GM21576 (cell line): ENCODE results near the gene PMPCA.
"Not testable (repeated sequence)": the region's sequence is repeated elsewhere in the genome, so short reads cannot be mapped to it uniquely, and the experiment has no call there.

Experiments
- ATAC-seq: cut with Tn5 transposase; IDR thresholded peaks from one replicate; pipeline ENCODE4 v1.9.1; 2021; ENCODE audit warnings: mild to moderate bottlenecking, moderate library complexity; ENCODE audit not compliant: unreplicated experiment

PMPCA gene

DNA sequence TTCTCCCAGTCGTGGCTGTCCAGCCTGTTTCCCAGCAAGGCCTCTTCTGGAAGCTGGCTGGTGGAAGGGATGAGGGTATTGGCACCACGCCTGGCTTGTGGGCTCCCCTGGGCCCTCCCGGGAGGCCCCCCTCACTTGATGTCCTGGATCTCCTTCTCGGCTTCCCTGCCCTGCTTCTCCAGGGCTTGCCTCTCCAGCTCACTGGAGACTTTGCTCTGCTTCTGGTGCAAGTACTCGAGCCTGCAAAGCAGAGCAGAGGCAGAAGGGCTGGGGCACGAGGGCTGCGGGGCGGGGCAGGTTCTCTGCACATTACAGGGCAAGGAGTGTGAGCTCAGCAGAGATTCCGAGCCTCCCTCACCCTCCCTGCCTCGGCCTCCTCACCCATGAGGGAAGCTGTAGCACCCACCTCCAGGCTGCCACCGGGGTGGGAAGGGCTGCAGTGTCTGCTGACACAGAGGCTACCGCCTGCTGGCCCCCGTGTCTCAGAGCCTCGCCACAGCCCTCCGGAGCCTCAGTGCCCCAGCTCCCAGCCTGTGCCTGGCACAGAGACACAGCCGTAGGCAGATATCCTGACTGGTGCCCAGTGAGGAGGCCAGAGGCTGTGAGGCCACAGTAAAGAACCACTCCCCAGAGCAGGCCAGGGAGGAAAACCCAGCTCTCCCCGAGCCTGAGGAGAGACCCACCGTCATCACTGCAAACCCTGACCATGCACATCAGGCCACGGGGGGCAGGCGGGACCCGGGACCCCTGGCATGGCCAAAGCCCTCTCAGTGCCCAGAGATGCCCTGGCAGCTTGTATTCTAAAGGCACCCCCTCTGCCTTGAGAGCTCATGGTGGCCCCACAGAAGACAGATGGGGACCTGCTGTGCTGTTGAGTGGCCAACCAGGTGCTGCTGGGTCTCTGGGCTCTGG, 17.7 kb upstream of the PMPCA start:
- ATAC-seq: no peak

DNA sequence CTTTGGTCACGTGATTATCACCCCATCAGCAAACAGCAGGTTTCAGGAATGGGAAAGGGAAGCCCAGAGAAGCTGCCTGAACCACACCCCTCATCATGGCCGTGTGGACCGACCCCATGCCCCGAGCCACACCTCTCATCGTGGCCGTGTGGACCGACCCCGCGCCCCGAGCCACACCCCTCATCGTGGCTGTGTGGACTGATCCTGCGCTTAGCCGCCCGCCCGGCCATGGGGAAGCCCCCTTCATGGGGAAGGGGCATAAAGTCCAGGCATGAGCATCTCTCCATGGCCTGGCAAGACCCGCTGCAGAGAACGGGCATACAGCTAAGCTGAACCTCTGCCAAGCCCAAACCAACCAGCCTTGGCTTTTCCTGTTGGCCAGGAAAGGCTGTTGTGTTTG, 16.9 kb upstream of the PMPCA start:
- ATAC-seq: no peak

DNA sequence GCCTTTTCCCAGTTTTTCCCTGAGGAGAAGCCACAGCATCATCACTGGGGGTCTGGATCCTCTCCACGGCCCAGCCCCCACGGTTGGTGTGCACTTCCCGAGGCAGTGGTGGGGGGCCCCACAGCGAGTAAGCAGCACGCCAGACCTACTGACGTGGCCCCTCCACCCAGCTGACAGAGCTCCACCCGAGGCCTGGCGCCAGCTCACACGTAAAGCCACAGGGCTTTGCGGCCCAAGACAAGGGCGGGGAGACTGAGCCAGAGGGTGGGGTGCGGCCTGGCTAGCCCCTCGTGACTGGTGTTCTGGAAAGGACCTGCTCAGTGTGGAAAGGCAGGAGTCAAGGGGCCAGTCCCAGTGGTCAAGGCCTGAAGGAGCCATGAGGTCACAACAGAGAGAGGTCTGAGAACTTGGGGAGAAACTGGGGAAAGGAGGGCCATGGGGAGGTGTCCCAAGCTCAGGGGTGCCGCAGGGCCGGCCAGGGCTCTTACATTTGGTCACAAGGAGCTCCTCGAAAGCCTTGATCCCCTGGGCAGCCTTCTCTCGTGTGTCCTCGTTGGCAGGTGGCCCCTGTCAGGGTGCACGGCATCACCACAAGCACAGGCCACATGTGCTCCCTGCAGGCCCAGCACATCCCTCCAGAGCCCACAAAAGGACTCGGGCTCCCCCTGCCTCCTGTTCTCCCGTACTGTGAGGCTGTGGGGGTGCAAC, 16.0 kb upstream of the PMPCA start:
- ATAC-seq: no peak

DNA sequence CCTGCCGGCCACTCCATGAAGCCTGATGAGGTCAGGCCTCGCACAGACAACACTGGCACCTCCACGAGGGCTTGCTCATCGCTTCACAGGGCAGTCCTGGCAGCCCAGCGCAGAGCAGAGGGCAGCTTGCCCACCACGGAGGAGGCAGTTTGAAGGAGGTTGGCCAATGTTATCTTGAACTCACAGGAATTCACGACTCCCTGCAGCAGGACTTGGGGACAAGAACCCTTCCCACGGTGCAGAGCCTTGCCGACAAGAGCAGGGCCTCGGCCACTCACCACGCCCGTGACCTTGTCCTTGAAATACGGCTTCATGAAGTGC, 15.5 kb upstream of the PMPCA start:
- ATAC-seq: no peak

DNA sequence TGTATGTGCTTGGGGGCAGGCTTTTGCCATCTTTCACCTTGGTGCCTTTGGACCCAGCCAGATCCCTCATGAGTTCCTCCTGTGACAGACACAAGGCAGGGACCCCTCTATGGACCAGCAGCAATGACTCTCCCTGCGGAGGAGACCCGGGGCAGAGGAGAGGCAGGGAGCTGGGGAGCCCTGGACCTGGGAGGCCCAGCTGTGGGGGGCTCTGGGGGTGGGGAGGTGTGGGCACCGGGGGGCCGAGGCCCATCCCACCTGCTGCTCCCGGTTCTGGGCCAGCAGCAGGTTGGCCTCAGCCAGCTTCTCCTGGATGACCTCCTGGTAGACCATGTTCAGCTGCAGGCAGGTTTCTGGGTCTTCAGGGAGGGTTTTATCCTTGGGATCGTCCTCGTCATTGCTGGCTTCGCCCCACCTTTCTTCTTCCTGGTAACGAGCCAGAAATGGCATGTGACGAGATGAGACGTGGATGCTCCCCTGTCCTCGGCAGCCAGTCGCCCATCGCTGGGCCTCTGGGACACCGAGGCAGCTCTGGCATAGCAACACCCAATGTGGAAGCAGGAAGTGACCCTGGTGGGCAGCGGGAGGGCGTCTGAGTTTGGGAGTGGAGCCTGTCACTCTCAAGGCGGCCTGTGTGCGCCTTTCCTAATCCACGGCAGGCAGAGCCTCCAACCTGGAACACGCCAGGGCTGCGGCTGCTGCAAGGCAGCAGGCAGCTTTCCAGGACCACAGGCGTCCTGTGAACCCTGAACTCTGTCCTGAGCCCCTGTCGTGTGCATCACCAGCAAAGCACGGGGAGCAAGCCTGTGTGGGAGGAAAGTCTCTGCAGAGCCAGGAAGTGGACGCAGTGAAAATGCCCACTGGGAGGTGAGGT, 14.9 kb upstream of the PMPCA start:
- ATAC-seq: no peak

DNA sequence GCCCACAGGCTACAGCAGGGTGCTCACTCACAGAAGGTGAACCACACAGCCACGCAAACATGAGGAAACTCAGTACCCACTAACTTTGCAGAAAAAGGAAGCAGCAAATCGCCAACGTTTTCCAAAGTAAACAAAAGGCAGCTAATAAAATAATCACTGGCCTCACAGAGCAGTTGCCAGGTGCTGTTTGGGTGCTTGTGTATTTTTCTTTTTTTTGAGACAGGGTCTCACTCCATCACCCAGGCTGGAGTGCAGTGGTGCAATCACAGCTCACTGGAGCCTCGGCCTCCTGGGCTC, 14.3 kb upstream of the PMPCA start:
- no peak for ATAC-seq

DNA sequence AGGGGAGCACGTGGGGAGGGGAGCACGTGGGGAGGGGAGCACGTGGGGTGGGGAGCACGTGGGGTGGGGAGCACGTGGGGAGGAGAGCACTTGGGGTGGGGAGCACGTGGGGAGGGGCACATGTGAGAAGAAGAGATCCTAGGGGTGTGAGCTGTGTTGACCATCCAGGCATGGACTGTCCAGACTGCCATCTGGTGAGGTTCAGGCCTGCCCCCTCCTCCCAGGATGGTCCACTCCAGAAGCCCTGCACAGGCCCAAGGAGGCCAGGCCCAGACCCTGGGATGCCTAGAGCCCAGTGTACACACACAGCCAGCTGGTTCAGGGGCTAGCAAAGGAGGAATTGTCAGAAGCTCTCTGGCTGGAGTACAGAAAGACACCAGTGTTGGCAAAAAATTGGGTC, 12.8 kb upstream of the PMPCA start:
- ATAC-seq: no peak

DNA sequence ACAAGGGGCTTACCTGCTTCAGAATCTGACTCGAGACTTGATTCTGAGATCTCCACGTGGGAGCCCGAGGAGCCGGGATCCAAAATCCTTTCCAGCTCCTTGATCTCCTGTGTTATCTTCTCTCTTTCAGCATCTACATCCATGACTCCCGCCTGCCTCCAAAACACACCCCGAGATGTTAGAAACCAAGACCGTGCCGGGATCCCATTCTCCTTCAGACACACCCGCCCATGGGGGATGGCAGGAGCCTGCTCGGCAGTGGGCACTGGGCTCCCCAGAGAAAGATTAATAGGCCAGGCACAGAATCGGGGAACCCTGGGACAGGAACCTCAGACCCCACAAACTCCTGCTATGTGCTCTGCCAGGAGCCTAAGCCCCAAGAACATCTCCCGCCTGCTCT, 12.2 kb upstream of the PMPCA start:
- no peak for ATAC-seq

DNA sequence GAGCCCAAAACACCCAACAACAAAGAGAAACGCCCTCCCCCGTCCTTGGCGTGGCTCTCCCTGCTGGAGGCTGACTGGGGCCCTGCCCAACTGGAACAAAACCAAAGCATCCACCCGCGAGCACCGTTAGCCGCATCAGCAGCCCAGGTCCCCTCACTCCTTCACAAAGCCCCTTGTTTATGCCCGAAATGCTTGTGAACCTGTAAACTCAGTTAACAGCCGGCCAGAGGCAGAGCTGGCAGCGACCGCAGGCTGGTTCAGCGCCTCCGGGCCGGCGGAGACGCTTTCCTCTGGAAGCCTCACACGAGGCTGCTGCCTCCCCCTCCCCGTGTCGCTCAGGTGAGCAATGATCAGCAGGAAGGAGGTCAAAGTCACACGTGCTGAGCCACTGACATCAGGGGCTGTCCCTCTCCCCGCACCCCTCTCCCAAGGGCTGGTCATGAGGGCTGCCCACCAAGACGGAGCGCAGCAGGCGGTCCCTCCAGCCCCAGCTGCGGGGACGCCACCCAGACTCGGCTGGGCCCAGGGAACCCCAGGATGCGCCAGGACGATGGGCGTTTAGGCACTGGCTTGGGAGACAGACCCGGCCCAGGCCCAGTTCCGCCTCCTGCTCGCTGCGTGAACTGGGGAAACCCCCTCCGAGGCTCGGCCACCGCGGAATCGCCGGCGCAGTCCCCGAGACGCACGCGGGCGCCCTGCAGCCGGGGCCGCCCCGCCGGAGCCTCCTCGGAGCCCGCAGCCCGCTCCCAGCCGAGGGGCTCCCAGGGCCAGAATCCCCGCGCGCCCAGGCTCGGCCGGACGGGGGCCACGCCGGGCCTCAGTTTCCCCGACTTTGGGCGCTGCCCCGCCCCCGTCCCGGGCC, 11.1 kb upstream of the PMPCA start:
- ATAC-seq: peak; percentile 23

DNA sequence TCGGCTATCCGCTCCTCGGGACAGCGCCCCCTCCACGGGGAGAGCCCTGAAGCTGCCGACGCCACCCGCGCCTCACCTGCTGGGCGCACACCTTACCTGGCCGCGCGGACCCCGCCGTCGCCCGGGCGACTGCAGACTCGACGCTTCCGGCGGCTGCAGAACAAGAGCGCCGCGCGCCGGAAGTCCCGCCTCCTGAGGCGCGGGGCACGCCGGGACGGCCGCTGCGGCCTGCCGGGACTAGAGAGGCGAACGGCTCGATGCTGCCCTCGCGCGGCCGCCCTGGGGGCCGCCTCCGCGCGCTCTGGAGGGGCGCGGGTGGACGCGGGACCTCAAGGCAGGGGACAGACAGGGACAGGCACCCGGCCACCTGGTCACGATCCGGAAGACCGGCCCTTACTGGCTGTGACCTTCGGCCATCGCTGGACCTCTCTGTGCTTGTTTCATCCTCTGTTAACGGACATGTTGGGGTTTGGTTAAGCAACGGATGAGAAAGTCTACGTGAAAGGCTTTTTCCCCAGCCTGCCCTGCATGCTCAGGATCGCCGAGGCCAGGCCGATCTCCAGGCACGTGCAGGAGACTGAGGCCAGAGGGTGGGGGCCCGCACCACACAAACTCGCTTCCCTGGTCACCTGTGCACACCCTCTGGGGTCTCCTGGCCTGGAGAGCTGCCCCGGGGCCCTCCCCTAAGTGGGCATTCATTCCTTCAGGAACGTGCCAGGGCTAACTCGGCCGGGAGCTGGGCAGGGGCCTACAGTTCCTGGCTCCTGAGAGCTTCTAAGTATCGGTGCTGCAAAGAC, 10.2 kb upstream of the PMPCA start, which contains the start of gene SNAPC4:
SNAPC4 (minus strand) TSS at position 133 of the 797 bp plus-strand sequence. CDS start 1,742 bp downstream, outside the sequence.
- peak; percentile 67 for ATAC-seq

DNA sequence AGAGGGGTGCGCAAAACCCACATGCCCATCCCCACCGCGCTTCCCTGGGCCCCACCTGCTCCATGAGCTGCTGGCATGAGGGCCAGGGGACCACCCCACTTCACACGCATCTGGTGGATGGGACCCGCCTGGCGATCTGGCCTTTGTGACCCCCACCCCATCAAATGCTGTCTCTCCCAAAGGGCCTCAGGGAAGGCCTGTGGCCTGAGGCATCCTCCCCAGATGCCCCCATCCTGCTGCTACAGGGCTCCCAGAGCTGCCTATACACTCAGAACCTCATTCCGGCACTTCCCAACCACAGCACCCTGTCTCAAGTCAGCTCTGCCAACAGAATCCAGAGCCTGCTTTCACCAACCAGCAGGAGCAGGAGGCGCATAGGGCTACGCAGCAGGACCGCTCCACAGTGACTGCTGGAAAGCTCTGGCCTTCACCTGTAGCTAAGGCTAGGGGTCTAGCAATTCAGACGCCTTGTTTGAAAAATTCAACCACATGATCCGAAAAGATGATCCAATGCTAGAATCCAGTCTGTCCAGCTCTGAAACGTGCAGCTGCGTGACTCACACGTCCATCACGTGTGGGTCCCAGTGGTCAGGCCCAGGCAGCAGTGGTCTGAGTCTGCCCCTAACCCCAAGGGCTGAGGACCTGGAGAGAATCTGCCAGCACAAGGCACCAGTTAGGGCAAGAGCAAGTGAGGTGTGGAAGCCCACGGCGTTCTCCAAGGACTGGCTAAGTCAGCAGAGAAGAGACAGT, 9.1 kb upstream of the PMPCA start:
- ATAC-seq: no peak

DNA sequence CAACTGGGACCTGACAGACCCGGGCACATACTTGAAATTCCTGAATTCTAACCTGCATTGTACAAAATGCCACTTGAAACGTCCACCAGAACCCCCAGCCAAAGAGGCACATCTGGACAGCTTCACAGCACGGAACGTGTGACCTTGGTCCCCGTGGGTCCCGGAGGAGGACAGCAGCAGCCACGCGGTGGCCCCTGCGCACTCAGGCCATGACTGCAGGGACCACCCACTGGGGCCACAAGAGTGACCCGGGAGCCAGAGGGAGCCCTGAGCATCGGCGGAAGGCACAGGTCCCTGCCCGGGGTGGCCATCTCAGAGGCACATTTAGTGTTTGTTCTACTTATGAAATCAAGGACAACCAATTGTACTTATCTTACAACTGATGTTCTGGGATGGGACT, 8.4 kb upstream of the PMPCA start:
- ATAC-seq: no peak

DNA sequence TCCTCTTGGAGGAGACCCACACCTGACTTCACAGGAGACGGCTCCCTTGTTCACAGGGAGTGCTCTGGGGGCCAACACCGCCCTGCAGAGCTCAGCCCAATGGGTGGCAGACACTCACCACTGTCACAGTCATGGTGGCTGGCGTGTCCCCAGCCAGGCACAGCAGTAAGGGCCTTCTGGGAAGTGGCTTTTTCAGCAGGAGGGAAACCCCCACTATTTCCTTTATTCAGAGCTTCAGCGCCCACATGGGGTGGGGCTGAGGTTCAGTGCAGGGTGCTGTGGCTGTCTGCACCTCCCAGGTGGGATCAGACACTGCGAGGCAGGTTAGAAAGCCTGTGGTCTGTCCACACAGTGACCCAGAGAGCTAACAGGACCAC, 6.9 kb upstream of the PMPCA start:
- no peak for ATAC-seq

DNA sequence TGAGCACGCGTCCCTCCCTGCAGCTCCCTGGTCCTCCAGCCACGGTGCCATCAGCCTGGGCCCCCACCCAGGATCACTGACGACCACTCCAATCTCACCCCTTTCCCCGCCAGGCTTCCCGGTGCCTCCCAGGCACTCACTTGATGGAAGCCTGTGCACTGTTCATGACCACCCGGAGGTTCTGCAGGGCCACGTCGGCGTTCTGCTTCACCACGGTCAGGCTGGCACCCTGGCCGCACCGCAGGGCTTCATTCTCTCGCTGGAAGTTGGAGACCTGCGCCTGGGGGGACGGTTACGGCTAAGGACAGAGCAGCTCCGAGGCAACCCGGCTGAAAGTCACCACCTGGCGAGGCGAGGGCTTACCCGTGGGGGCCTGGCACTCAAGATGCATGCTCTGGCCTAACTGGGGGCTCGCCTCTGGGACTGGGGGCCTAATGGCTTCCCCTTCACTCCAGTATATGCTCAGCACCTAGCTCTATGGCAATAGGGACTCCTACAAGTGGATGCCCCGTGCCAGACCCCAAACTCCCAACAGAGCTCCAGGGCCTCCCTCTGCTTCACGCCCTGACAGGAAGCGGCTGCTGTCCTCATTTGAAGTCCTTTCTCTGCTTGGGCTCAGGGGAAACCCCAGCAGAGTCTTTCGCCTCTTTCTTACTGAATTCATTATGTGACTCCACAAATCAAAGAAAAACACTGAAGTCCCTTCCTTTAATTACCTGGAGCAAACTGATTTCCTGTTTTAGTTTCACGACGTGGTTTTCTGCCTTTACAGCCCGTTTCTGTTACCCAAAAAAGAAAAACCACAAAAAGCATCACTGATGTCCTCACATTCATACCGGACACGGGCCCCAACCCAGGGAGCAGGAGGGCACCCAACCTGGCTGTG, 6.3 kb upstream of the PMPCA start:
- ATAC-seq: no peak

DNA sequence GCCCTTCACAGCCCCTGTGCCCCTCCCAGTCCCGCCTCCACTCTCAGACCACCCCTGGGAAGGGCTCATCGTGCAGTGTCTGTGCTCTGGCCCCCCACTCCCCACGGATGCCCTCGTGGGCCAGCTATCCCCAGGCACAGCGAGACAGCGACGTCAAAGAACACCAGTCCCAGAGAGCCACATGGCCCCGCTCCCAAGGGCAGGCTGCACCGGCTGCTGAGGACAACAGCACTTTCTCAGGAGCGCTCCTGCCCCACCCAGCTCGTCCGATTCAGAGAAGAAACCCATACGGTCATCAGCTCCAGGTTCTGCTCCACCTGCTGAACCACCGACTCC, 5.7 kb upstream of the PMPCA start:
- ATAC-seq: no peak

DNA sequence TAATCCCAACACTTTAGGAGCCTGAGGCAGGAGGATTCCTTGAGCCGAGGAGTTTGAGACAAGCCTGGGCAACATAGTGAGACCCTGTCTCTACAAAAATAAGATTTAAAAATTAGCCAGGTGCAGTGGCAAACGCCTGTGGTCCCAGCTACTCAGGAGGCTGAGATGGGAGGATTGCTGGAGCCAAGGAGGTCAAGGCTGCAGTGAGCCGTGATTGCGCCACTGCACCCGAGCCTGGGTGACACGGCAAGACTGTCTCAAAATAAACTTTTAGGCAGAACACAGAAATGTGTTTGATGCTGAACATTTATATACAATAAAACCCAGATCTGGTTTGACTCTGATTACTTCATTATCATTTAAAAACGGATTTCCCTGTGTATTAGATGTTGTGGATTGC, 5.0 kb upstream of the PMPCA start:
- ATAC-seq: no peak

DNA sequence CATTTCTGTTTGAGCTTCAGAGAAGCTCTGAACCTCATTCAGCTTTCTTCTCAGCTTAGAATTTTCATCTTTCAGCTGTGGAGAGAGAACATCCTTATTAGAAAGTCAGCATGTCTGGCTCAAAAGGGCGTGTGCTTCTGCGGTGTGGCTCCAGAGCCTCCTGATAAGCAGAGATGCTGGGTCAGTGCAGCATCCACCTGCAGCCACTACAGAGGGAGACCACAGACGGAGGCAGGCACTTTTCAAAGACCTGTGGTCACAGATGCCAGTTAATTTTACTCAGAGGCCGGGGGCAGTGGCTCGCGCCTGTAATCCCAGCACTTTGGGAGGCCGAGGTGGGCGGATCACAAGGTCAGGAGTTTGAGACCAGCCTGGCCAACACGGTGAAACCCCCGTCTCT, 4.6 kb upstream of the PMPCA start:
- not testable (repeated sequence) for ATAC-seq

DNA sequence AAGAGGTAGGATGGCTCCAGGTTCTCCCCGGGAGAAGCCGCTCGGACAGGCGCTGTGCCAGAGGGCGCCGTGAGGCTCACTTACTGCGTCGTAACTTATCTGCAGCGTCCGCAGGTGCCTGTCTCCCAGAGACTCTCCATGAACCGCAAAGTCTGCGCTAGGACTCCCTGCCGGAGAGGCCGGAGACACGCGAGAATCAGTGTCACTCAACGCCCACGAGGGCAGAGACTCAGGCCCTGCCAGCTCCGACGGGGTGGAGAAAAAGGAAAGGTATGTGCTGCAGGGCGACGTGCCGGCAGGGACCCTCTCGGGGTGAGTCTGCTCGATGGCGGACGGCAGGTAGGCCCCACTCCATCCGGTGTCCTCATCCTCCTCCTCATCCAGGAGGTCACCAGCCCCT, 3.4 kb upstream of the PMPCA start:
- ATAC-seq: not testable (repeated sequence)
